Measurements from ENCODE around the gene DYNC1LI1.
A peak's percentile ranks its signal among the peaks of the same experiment; 100 is the strongest.
"Not testable (repeated sequence)": the region's sequence is repeated elsewhere in the genome, so short reads cannot be mapped to it uniquely, and the experiment has no call there.

Gene DYNC1LI1

GRCh38 chr3:32532434-32532833 lies 38.2 kb downstream of the DYNC1LI1 start:
- H3K27ac ChIP-seq = no peak overlapping the region
- TF ChIP-seq, protein P1, sequence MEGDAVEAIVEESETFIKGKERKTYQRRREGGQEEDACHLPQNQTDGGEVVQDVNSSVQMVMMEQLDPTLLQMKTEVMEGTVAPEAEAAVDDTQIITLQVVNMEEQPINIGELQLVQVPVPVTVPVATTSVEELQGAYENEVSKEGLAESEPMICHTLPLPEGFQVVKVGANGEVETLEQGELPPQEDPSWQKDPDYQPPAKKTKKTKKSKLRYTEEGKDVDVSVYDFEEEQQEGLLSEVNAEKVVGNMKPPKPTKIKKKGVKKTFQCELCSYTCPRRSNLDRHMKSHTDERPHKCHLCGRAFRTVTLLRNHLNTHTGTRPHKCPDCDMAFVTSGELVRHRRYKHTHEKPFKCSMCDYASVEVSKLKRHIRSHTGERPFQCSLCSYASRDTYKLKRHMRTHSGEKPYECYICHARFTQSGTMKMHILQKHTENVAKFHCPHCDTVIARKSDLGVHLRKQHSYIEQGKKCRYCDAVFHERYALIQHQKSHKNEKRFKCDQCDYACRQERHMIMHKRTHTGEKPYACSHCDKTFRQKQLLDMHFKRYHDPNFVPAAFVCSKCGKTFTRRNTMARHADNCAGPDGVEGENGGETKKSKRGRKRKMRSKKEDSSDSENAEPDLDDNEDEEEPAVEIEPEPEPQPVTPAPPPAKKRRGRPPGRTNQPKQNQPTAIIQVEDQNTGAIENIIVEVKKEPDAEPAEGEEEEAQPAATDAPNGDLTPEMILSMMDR (conservative IDR thresholded peaks at IDR 0.05) = no peak
- no peak for TF ChIP-seq ZFX (IDR thresholded peaks at IDR 0.05)

DNA sequence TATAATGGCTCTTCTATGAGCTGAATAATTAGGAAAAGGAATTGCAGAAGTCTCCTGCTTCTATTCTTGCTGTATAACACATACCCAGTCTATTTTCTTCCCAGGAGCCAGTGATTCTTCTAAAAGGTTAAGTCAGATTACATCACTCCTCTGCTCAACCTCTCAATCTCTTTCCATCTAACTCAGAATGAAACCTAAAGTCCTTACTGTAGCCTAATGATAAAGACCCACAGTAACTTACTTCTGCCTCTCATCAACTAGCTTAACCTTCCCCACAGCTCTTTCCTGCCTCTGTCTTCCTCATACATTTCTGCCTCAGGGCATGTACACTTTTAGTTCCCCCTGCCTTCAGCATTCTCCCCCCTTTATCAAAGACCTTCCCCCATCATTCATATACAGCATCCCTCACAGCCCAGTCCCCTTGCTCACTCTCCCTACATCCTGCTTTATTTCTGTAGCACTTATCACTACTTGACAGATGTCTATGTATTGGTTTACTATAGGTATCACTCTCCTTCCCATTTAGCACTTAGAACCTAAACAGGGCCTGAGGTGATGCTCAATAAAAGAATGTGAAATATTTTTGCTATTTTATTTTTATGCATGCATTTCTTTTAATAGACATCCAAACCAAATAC lies 39.5 kb downstream of the DYNC1LI1 start:
- TF ChIP-seq, protein P1 (conservative IDR thresholded peaks at IDR 0.05) = no peak
- no peak for TF ChIP-seq ZFX (IDR thresholded peaks at IDR 0.05)

DNA sequence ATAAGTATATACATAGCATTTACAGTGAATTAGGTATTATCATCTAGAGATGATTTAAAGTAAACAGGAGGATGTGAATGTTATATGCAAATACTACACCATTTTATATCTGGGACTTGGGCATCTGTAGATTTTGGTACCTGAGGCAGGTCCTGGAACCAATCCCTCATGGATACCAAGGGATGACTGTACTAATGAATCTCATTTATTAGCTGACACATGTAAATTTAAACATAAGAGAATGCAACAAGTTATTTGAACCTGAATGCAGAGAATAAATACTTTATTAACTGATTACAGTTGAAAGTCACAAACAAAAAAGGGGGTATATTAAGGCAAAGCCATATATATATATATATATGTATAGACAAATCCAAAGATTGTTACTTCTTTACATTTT lies 44.9 kb downstream of the DYNC1LI1 start:
- H3K27ac ChIP-seq = no peak overlapping the region
- TF ChIP-seq, protein P1 (conservative IDR thresholded peaks at IDR 0.05) = no peak
- TF ChIP-seq ZFX (IDR thresholded peaks at IDR 0.05) = no peak

More for the DNA sequence above, 39.5 kb downstream of the DYNC1LI1 start:
- no peak overlapping the region for H3K27ac ChIP-seq

- TF ChIP-seq, protein P1 (conservative IDR thresholded peaks at IDR 0.05) = no peak
- no peak for TF ChIP-seq ZFX (IDR thresholded peaks at IDR 0.05)
- no peak overlapping the region for H3K27ac ChIP-seq
Observed at GRCh38 chr3:32522682-32523081, 48.0 kb downstream of the DYNC1LI1 start.

GRCh38 chr3:32518921-32519320 lies 51.7 kb downstream of the DYNC1LI1 start:
- not testable (repeated sequence) for H3K27ac ChIP-seq

- not testable (repeated sequence) for H3K27ac ChIP-seq
Observed at GRCh38 chr3:32516751-32517150, 53.9 kb downstream of the DYNC1LI1 start.

DNA sequence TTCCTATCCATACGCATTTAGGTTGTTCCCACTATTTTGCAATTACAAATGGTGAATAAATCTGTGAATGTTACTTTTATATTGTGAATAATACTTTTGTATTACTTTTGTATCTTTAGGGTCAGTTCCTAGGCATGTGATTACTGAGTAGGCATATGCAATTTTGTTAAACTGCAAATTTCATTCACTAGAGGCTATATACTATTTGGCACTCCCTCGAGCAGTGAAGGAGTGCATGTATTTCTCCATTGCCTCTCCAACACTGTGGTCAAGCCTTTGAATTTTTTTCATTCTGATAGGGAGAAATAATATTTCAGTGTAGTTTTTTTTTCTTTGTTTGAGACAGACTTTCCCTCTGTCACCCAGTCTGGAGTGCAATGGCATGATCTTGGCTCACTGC lies 59.7 kb downstream of the DYNC1LI1 start:
- no peak overlapping the region for H3K27ac ChIP-seq
- TF ChIP-seq, protein P1 (conservative IDR thresholded peaks at IDR 0.05) = no peak
- TF ChIP-seq ZFX (IDR thresholded peaks at IDR 0.05) = no peak

GRCh38 chr3:32510075-32510724 lies 60.5 kb downstream of the DYNC1LI1 start:
- H3K27ac ChIP-seq = no peak overlapping the region
- TF ChIP-seq, protein P1 (conservative IDR thresholded peaks at IDR 0.05) = peak; percentile 72
- TF ChIP-seq ZFX (IDR thresholded peaks at IDR 0.05) = no peak
